UCSD-AML1 (cell line): ENCODE measurements around the gene LRCOL1.

Experiments
- DNase-seq: peaks from one replicate; lab custom pipeline; 2025; ENCODE audit not compliant: unreplicated experiment; lab: John Stamatoyannopoulos, UW

Gene LRCOL1

DNA sequence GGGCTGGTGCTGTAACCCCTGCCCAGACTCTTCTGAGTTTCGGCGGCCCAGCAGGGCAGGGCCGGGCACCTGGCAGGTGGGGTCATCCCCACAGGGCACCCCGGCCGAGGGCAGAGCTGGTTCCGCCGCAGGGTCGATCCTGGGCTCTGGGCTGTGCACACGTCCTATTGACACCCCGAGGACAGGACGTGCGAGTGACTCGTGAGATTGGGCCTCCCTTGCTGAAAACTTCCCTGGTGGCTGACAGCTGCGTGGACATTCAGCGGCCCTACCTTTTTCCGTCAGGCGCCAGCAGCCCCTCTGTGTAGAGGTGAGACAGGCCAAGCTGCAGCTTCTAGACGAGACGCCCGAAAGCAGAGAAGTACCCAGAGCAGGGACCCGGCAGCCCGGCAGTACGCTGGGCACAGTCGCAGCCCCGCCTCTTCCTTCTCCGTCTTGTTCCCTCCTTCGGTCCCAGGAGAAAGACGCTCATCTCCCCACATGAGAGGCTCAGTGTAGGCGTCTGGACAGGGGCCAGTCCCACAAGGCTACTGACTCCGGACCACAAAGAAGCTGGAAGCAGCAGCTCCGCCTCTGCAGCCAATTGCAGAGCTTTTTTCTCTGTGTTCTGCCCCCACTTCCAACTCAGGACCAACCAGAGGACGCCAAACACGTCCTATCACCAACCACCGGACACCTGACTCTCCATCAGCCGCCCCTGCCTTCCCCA, at the start of gene LRCOL1:
Gene LRCOL1 (minus strand): TSS at position 532 of the 709 bp plus-strand sequence. CDS start 4,331 bp downstream, outside the sequence.
- DNase-seq, result no peak

DNA sequence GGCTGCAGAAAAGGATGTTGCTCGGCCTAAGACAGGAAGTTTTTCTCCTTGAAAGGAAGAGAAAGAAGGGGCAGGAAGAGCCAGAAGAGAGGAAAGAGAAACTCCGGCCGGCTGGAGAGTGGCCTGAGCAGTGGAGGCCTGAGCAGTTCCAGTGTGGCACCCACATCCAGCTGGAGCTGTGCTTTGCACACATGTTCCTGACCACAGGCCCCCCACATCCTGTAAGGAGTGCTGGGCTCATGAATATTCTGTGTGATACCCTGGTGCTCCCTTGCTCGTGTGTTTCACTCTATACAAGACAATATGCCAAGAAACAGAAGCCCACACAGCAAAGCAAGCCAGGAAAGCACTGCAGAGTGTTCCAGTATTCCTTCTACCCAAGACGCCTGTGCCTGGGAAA, 49.7 kb upstream of the LRCOL1 start:
- DNase-seq, result peak; percentile 63

GRCh38 chr12:132659146-132659545, 48.8 kb upstream of the LRCOL1 start:
- DNase-seq, result no peak

- DNase-seq, result no peak
Observed at GRCh38 chr12:132658149-132658894, 47.9 kb upstream of the LRCOL1 start.

GRCh38 chr12:132657004-132657727, 46.8 kb upstream of the LRCOL1 start:
- DNase-seq, result no peak

- no peak for DNase-seq
Observed at GRCh38 chr12:132653567-132654290, 43.3 kb upstream of the LRCOL1 start.

- no peak for DNase-seq
Observed at GRCh38 chr12:132651444-132652100, 41.2 kb upstream of the LRCOL1 start.

- DNase-seq, result no peak
Observed at GRCh38 chr12:132649226-132649945, 39.0 kb upstream of the LRCOL1 start.

GRCh38 chr12:132648616-132649225, 38.3 kb upstream of the LRCOL1 start:
- no peak for DNase-seq

GRCh38 chr12:132647858-132648257, 37.5 kb upstream of the LRCOL1 start:
- DNase-seq, result no peak

DNA sequence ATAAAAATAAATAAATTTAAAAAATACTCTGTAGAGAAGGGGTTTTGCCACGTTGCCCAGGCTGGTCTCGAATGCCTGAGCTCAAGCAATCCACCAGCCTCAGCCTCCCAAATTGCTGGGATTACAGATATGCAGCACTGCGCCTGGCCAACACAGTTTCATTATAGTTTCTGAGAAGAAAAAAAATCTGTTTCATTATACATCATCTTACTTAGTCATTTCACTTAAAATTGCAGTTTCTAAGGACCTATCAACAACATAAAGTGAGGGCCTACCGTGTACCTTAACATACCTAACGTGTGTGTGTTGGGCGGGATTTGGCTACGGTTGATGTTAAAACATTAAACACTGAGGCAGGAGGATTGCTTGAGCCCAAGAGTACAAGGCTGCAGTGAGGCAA, 36.5 kb upstream of the LRCOL1 start:
- no peak for DNase-seq

GRCh38 chr12:132642846-132643835, 32.8 kb upstream of the LRCOL1 start:
- no peak for DNase-seq

DNA sequence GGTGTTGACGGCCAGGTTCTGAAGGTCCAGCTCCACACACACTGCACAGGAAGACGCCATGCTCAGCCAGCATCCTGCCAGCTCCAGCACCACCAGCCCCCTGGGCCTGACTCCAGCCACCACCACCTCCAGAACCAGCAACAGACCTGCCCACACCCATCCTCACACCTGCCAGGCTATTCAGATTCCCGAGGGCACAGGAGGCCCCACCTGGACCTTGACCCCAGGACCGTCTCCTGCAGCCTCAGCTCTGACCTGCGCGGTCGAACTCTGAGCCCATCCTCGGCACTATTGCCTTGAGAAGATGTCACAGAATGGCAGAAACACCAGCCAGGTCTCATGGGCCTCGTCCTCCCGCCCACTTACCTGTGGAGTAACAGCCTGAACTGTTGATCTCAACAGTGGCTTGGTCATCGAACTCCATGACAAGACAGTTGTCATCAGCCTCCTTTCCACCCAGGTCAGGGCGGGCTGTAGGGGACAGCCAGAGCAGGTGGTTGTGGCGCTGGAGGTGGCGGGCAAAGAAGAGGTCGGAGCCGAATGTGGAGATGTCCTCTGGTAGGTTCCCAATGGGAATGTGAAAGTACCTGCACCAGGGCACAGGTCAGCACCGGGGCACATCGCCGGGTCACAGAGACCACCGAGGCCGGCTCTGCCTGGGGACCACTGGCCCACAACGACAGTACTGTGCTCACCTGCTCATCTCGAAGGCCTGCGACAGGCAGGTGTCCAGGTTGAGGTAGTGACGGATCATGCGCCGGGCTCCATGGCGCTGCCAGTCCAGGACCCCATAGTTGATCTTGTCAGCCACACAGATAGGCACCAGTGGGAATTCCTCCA, 31.6 kb upstream of the LRCOL1 start:
- DNase-seq, result no peak

- no peak for DNase-seq
Observed at GRCh38 chr12:132640936-132641335, 30.6 kb upstream of the LRCOL1 start.

DNA sequence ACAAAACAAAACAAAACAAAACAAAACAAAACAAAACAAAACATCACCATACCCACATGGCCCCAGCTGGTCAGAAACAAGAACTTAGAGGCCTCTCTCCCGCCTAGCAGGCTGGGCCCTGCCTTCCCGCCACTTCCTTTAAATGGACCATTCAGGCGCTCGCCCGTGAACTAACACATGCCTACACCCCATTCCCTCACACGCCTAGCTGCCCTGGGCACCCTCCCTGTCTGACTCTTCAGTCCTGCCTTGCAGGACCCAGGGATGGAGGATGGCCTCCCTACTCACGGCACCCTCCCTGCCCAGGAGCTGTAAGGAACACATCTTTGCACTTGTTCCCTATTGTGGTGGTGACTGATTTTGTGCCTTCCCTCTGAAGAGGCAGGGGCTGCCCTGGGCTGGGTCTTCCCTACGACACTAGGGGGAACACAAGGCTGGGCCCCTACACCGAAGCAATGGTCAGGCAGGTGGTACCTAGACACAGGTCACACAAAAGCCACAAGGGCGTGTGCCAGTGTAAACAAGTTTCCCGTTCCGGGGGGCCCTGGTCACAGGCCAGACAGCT, 29.7 kb upstream of the LRCOL1 start:
- no peak for DNase-seq

- DNase-seq, result peak; percentile 28
Observed at GRCh38 chr12:132638541-132639408, 28.4 kb upstream of the LRCOL1 start.
